Smooth muscle cell (in vitro differentiated cells): Measurements from ENCODE around the gene CLGN. TPM values are rescaled to one million over a fixed set of nuclear protein-coding genes. Genes with fewer than 3 reads are reported as not detected.
A peak's percentile ranks its signal among the peaks of the same experiment; 100 is the strongest.

Experiments used
- DNase-seq: peaks from one replicate; lab custom pipeline; 2025; ENCODE audit not compliant: unreplicated experiment; lab: John Stamatoyannopoulos, UW
- H2AFZ ChIP-seq: fragments of 200-600 bp; sonication (generic); 2 replicates; pipeline ENCODE4 v1.6.0; 2016; ENCODE audit warnings: antibody characterized with exemption, low read depth, mild to moderate bottlenecking
- H3F3A ChIP-seq: fragments of 200-600 bp; sonication (generic); 2 replicates; pipeline ENCODE4 v1.6.0; 2017; ENCODE audit warnings: antibody characterized with exemption, low read depth
- H3K27ac ChIP-seq: fragments of 200-600 bp; sonication (generic); 2 replicates; pipeline ENCODE4 v1.5.1; 2016; ENCODE audit warnings: low read depth, mild to moderate bottlenecking
- H3K27me3 ChIP-seq: fragments of 200-600 bp; sonication (generic); 2 replicates; pipeline ENCODE4 v1.6.1; 2016; ENCODE audit warnings: low read depth, mild to moderate bottlenecking
- H3K36me3 ChIP-seq: fragments of 200-600 bp; sonication (generic); 2 replicates; pipeline ENCODE4 v1.5.1; 2016; ENCODE audit warnings: low read depth
- H3K4me1 ChIP-seq: fragments of 200-600 bp; sonication (generic); 2 replicates; pipeline ENCODE4 v1.5.1; 2016; ENCODE audit warnings: low read depth
- H3K4me2 ChIP-seq: fragments of 200-600 bp; sonication (generic); 2 replicates; pipeline ENCODE4 v1.6.0; 2016; ENCODE audit warnings: mild to moderate bottlenecking
- H3K4me3 ChIP-seq: fragments of 200-600 bp; sonication (generic); 2 replicates; pipeline ENCODE4 v1.5.1; 2016; ENCODE audit warnings: mild to moderate bottlenecking
- H3K79me2 ChIP-seq: fragments of 200-600 bp; sonication (generic); 2 replicates; pipeline ENCODE4 v1.6.0; 2016; ENCODE audit warnings: low read depth, mild to moderate bottlenecking
- H3K9ac ChIP-seq: fragments of 200-600 bp; sonication (generic); 2 replicates; pipeline ENCODE4 v1.6.0; 2016; ENCODE audit warnings: low read depth
- H3K9me3 ChIP-seq: fragments of 200-600 bp; sonication (generic); replicated peaks from 2 replicates; pipeline ENCODE4 v1.5.1; 2016; ENCODE audit warnings: low read depth
- H4K20me1 ChIP-seq: fragments of 200-600 bp; sonication (generic); 2 replicates; pipeline ENCODE4 v1.6.0; 2016; ENCODE audit warnings: low read depth
- WGBS: methylation state at CpG from one replicate; pipeline ENCODE4 v1.1.7; 2016; ENCODE audit warnings: low lambda C conversion rate; 5-methylcytosine and 5-hydroxymethylcytosine counted together
- polyA plus RNA-seq: library from polyadenylated mRNA; unstranded; fragments of >200 nt; fragmentation: Nextera tagmentation; extraction: Ambion mirVana; gene quantifications from 2 replicates; pipeline ENCODE4 v1.2.1, GENCODE V29; 2016
- total RNA-seq: library from RNA; depleted of rRNA; stranded (reverse); fragments of >200 nt; gene quantifications from 2 replicates; pipeline ENCODE4 v1.2.3, GENCODE V29; 2014
- TF ChIP-seq, protein P1 (sequence below): fragments of 200-600 bp; sonication (generic); IDR thresholded peaks from 2 replicates; pipeline ENCODE4 v1.5.1; 2017; ENCODE audit warnings: borderline replicate concordance, mild to moderate bottlenecking, antibody characterized with exemption; ENCODE audit not compliant: insufficient read depth, poor library complexity, severe bottlenecking

Gene CLGN
- total and polyA plus RNA-seq, 2 experiments from 2014 or later, result 0.42 to 0.85 TPM

GRCh38 chr4:140363051-140363450 lies 64.4 kb downstream of the CLGN start:
- TF ChIP-seq, protein P1, sequence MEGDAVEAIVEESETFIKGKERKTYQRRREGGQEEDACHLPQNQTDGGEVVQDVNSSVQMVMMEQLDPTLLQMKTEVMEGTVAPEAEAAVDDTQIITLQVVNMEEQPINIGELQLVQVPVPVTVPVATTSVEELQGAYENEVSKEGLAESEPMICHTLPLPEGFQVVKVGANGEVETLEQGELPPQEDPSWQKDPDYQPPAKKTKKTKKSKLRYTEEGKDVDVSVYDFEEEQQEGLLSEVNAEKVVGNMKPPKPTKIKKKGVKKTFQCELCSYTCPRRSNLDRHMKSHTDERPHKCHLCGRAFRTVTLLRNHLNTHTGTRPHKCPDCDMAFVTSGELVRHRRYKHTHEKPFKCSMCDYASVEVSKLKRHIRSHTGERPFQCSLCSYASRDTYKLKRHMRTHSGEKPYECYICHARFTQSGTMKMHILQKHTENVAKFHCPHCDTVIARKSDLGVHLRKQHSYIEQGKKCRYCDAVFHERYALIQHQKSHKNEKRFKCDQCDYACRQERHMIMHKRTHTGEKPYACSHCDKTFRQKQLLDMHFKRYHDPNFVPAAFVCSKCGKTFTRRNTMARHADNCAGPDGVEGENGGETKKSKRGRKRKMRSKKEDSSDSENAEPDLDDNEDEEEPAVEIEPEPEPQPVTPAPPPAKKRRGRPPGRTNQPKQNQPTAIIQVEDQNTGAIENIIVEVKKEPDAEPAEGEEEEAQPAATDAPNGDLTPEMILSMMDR, result no peak
- H3K4me1 ChIP-seq, result peaks cover 5% of the 10 kb centered on the region
- no peaks in the 10 kb centered on the region for H4K20me1 ChIP-seq
- no peaks in the 10 kb centered on the region for H3K79me2 ChIP-seq
- H3K36me3 ChIP-seq, result no peaks in the 10 kb centered on the region
- H3K27me3 ChIP-seq, result no peaks in the 10 kb centered on the region
- H2AFZ ChIP-seq, result no peak overlapping the region
- WGBS, result 80% methylated on average over 3 of the region's 3 CpGs
- no peak overlapping the region for H3K4me2 ChIP-seq
- H3K9ac ChIP-seq, result no peak overlapping the region
- no peaks in the 10 kb centered on the region for H3F3A ChIP-seq
- DNase-seq, result no peak
- no peak overlapping the region for H3K4me3 ChIP-seq
- no peaks in the 10 kb centered on the region for H3K9me3 ChIP-seq
- peak overlapping the region; percentile 47 for H3K27ac ChIP-seq

DNA sequence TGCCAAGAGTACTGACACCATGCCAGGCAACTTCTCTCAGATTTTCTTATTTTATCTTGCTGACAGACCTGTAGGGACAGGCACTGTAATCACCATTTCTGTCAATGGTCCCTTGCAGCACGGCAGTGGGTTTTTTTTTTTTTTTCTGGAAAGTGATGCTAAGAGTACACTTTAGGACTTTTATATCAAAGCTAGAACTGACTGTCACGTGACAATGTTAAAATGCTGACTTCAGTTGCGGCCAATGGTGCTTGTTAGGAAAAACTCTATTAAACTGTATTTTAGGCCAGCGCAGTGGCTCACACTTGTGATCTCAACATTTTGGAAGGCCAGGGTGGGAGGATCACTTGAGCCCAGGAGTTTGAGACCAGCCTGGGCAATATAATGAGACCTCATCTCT lies 66.3 kb downstream of the CLGN start:
- H3K27me3 ChIP-seq, result no peaks in the 10 kb centered on the region
- no peaks in the 10 kb centered on the region for H3K36me3 ChIP-seq
- no peaks in the 10 kb centered on the region for H3F3A ChIP-seq
- H3K9ac ChIP-seq, result no peak overlapping the region
- H3K4me1 ChIP-seq, result peaks cover 13% of the 10 kb centered on the region
- H3K4me3 ChIP-seq, result no peak overlapping the region
- TF ChIP-seq, protein P1, result no peak
- H3K9me3 ChIP-seq, result no peaks in the 10 kb centered on the region
- whole genome bisulfite sequencing, result 86% methylated on average over 4 of the region's 4 CpGs
- DNase-seq, result no peak
- no peak overlapping the region for H3K4me2 ChIP-seq
- no peaks in the 10 kb centered on the region for H3K79me2 ChIP-seq
- no peaks in the 10 kb centered on the region for H4K20me1 ChIP-seq
- H3K27ac ChIP-seq, result no peak overlapping the region
- no peak overlapping the region for H2AFZ ChIP-seq

DNA sequence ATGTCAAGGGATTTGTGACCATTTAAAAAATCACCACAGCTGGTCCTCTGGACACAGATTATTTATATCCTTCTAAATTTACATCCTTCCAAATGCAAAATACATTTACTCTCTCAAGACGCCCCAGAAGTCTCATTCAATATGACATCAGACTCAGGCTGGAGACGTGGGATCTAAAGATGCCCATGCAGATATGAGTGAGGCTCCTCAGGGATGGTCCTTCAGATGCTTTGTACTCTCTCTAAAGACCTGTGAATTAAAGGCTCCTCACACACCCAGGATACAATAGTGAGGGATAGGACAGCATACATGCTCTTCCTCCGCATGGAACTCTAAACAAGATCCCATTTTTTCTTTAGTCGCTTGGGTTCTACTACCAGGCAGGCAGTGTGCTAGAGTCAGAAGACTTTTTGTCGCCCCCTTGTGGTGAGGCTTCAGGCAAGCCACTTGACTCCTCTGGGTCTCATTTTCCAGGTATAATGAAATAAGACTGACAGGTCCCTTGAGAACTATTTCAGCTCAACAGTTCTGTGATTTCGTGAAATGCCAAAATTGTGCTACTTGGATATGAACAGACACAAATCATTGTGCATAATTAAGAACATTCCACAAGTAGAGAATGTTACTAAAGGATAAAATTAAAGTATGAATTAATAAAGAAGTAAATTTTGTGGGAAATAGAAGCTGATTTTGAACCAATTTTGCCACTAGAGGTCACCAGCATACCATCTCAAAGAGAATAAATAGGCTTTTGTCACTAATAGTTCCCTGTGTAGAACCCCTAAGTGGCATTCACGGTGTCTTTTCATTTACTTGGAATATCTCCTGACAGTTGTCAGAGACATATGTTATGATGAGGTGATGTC lies 67.7 kb downstream of the CLGN start:
- TF ChIP-seq, protein P1, result peak; percentile 67
- H3K9me3 ChIP-seq, result no peaks in the 10 kb centered on the region
- no peaks in the 10 kb centered on the region for H3K36me3 ChIP-seq

More for the DNA sequence above, 67.7 kb downstream of the CLGN start:
- DNase-seq, result peak; percentile 9
- Histone ChIP-seq H3K9ac (no peak overlapping the region), H3F3A (no peaks in the 10 kb centered on the region), H3K27ac (peak overlapping the region; percentile 21), H3K4me2 (no peak overlapping the region), H3K79me2 (no peaks in the 10 kb centered on the region), H3K4me3 (no peak overlapping the region), H4K20me1 (no peaks in the 10 kb centered on the region), H3K27me3 (no peaks in the 10 kb centered on the region), H3K4me1 (peaks cover 13% of the 10 kb centered on the region), H2AFZ (no peak overlapping the region)
- WGBS, result 32% methylated on average over 7 of the region's 7 CpGs
